HepG2 (cell line): ENCODE measurements around the gene CDK10. TPM values are rescaled to one million over a fixed set of nuclear protein-coding genes. Genes with fewer than 3 reads are reported as not detected.

Experiments used
- ARNTL ChIP-seq: sonication (generic); formaldehyde crosslinking; IDR thresholded peaks from 2 replicates; pipeline ENCODE4 v1.4.0; 2020; ENCODE audit warnings: mild to moderate bottlenecking, missing genetic modification reagents
- CENPX ChIP-seq: sonication (generic); formaldehyde crosslinking; IDR thresholded peaks from 2 replicates; pipeline ENCODE4 v1.9.0; 2021; ENCODE audit warnings: mild to moderate bottlenecking, missing genetic modification reagents, moderate library complexity
- CREB3 ChIP-seq: sonication (generic); formaldehyde crosslinking; IDR thresholded peaks from 2 replicates; pipeline ENCODE4 v1.5.0; 2020; ENCODE audit warnings: missing genetic modification reagents
- E2F2 ChIP-seq: sonication (generic); formaldehyde crosslinking; IDR thresholded peaks from 2 replicates; pipeline ENCODE4 v1.4.0; 2020; ENCODE audit warnings: missing genetic modification reagents, borderline replicate concordance
- HNRNPLL ChIP-seq: fragments of 200-400 bp; formaldehyde crosslinking; IDR thresholded peaks from 2 replicates; pipeline ENCODE4 v1.6.1; 2017; ENCODE audit warnings: mild to moderate bottlenecking, low read depth, low read length; ENCODE audit not compliant: poor library complexity, severe bottlenecking
- IKZF5 ChIP-seq: IDR thresholded peaks from 2 replicates; pipeline ENCODE4 v1.6.1; 2018; ENCODE audit warnings: missing genetic modification reagents, mild to moderate bottlenecking, missing compliant biosample characterization
- LCORL ChIP-seq, 2 experiments: fragments of 450-650 bp in 1 of 2; sonication (generic) in 1 of 2; formaldehyde crosslinking in 1 of 2; IDR thresholded peaks; 2 replicates each; pipeline versions ENCODE4 v1.5.0 to v1.6.1; 2017 to 2020; ENCODE audit warnings: antibody characterized with exemption in 1 of 2, missing genetic modification reagents in 1 of 2
- MEF2D ChIP-seq: sonication (generic); formaldehyde crosslinking; IDR thresholded peaks from 2 replicates; pipeline ENCODE4 v1.5.1; 2020; ENCODE audit warnings: mild to moderate bottlenecking, missing genetic modification reagents
- MIER3 ChIP-seq: IDR thresholded peaks from 2 replicates; pipeline ENCODE4 v1.6.1; 2016; ENCODE audit warnings: missing compliant biosample characterization, borderline replicate concordance
- POLR2AphosphoS2 ChIP-seq: IDR thresholded peaks from 2 replicates; pipeline ENCODE4 v1.6.1; 2011; ENCODE audit warnings: low read depth, low read length, improper control_type of control experiment
- TP53 ChIP-seq: sonication (generic); formaldehyde crosslinking; conservative IDR thresholded peaks from 2 replicates; pipeline ENCODE4 v1.4.0; 2020; ENCODE audit warnings: missing genetic modification reagents
- ZFP82 ChIP-seq: sonication (generic); formaldehyde crosslinking; IDR thresholded peaks from 2 replicates; pipeline ENCODE4 v1.5.1; 2020; ENCODE audit warnings: mild to moderate bottlenecking, missing genetic modification reagents, borderline replicate concordance
- ZNF367 ChIP-seq: sonication (generic); formaldehyde crosslinking; IDR thresholded peaks from 2 replicates; pipeline ENCODE4 v1.4.0; 2020; ENCODE audit warnings: missing genetic modification reagents, borderline replicate concordance
- ZNF543 ChIP-seq: sonication (generic); formaldehyde crosslinking; IDR thresholded peaks from 2 replicates; pipeline ENCODE4 v1.4.0; 2020; ENCODE audit warnings: mild to moderate bottlenecking, missing genetic modification reagents
- ZNF598 ChIP-seq: sonication (generic); formaldehyde crosslinking; IDR thresholded peaks from 2 replicates; pipeline ENCODE4 v1.5.1; 2020; ENCODE audit warnings: mild to moderate bottlenecking, missing genetic modification reagents, borderline replicate concordance
- ZNF724P ChIP-seq: sonication (generic); formaldehyde crosslinking; IDR thresholded peaks from 2 replicates; pipeline ENCODE4 v1.8.0; 2022; ENCODE audit warnings: missing genetic modification reagents, borderline replicate concordance
- ZNF879 ChIP-seq: sonication (generic); formaldehyde crosslinking; IDR thresholded peaks from 2 replicates; pipeline ENCODE4 v1.8.1; 2023; ENCODE audit warnings: missing genetic modification reagents
- polyA plus RNA-seq, 8 experiments: library from polyadenylated mRNA; depleted of rRNA in 3 of 8; stranded (reverse) in 7 of 8; unstranded in 1 of 8; fragments of >200 nt; fragmentation: Illumina TruSeq in 4 of 8; extraction: Trizol in 4 of 8; gene quantifications; 2 replicates each; pipeline versions ENCODE4 v1.2.1 to v1.2.3, GENCODE V29; 2011 to 2016; ENCODE audit warnings: low read depth in 4 of 8, missing spikeins in 1 of 8, mixed read lengths in 1 of 8; ENCODE audit not compliant: insufficient read depth in 1 of 8
- total RNA-seq, 5 experiments: library from RNA; depleted of rRNA; stranded (reverse); fragments of >200 nt; fragmentation: Illumina TruSeq; extraction: Trizol; gene quantifications; 2 replicates each; pipeline ENCODE4 v1.2.3, GENCODE V29; 2016; ENCODE audit warnings: low read depth in 1 of 5
- TF ChIP-seq, protein P1 (sequence below): sonication (generic); formaldehyde crosslinking; IDR thresholded peaks from 2 replicates; pipeline ENCODE4 v1.4.0; 2020; ENCODE audit warnings: missing genetic modification reagents, borderline replicate concordance
- TF ChIP-seq, protein P2 (sequence below): sonication (generic); formaldehyde crosslinking; IDR thresholded peaks from 2 replicates; pipeline ENCODE4 v1.8.1; 2023; ENCODE audit warnings: mild to moderate bottlenecking, missing genetic modification reagents

CDK10 gene
- total and polyA plus RNA-seq, 2 of the 13 experiments (the other 11 are each of a cell fraction or from before 2014, with no cell fraction given), result 2.5 to 3.9 TPM

GRCh38 chr16:89701425-89702406 lies 15.2 kb downstream of the CDK10 start, which contains the start of gene SPATA2L (continued):
- TF ChIP-seq IKZF5 (0 out of 2 replicates have a peak, but pooled peaks have one; percentile 7), HNRNPLL (peak; percentile 85), CREB3 (CRISPR knock-in tag) (peak; percentile 89; the same call in 1 of the 2 replicates), ZNF598 (peak; percentile 83; the same call in 1 of the 2 replicates), LCORL (IDR thresholded peaks at IDR 0.05) (no peak), LCORL (CRISPR knock-in tag; IDR thresholded peaks at IDR 0.05) (peak; percentile 84), POLR2AphosphoS2 (0 out of 2 replicates have a peak, but pooled peaks have one; percentile 19), E2F2 (CRISPR knock-in tag) (no peak), ZNF543 (CRISPR knock-in tag) (peak; percentile 77; the same call in 1 of the 2 replicates), ZNF724P (CRISPR knock-in tag) (no peak), MEF2D (CRISPR knock-in tag) (peak; percentile 44), ZFP82 (CRISPR knock-in tag) (peak; percentile 96), ARNTL (CRISPR knock-in tag) (peak; percentile 56), MIER3 (CRISPR knock-in tag) (no peak), ZNF367 (CRISPR knock-in tag) (0 out of 2 replicates have a peak, but pooled peaks have one; percentile 18), ZNF879 (peak; percentile 81; the same call in 1 of the 2 replicates), TP53 (CRISPR knock-in tag) (no peak), CENPX (CRISPR knock-in tag) (no peak)
- TF ChIP-seq, protein P1, sequence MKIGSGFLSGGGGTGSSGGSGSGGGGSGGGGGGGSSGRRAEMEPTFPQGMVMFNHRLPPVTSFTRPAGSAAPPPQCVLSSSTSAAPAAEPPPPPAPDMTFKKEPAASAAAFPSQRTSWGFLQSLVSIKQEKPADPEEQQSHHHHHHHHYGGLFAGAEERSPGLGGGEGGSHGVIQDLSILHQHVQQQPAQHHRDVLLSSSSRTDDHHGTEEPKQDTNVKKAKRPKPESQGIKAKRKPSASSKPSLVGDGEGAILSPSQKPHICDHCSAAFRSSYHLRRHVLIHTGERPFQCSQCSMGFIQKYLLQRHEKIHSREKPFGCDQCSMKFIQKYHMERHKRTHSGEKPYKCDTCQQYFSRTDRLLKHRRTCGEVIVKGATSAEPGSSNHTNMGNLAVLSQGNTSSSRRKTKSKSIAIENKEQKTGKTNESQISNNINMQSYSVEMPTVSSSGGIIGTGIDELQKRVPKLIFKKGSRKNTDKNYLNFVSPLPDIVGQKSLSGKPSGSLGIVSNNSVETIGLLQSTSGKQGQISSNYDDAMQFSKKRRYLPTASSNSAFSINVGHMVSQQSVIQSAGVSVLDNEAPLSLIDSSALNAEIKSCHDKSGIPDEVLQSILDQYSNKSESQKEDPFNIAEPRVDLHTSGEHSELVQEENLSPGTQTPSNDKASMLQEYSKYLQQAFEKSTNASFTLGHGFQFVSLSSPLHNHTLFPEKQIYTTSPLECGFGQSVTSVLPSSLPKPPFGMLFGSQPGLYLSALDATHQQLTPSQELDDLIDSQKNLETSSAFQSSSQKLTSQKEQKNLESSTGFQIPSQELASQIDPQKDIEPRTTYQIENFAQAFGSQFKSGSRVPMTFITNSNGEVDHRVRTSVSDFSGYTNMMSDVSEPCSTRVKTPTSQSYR (CRISPR knock-in tag), result 0 out of 2 replicates have a peak, but pooled peaks have one; percentile 24
- TF ChIP-seq, protein P2, sequence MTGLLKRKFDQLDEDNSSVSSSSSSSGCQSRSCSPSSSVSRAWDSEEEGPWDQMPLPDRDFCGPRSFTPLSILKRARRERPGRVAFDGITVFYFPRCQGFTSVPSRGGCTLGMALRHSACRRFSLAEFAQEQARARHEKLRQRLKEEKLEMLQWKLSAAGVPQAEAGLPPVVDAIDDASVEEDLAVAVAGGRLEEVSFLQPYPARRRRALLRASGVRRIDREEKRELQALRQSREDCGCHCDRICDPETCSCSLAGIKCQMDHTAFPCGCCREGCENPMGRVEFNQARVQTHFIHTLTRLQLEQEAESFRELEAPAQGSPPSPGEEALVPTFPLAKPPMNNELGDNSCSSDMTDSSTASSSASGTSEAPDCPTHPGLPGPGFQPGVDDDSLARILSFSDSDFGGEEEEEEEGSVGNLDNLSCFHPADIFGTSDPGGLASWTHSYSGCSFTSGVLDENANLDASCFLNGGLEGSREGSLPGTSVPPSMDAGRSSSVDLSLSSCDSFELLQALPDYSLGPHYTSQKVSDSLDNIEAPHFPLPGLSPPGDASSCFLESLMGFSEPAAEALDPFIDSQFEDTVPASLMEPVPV (CRISPR knock-in tag), result 0 out of 2 replicates have a peak, but pooled peaks have one; percentile 80
